ENCODE data around the gene ELANE. TPM values are rescaled to one million over a fixed set of nuclear protein-coding genes. Genes with fewer than 3 reads are reported as not detected.
"Not testable (repeated sequence)": the region's sequence is repeated elsewhere in the genome, so short reads cannot be mapped to it uniquely, and the experiment has no call there.

Gene ELANE
- total RNA-seq, 2 donors from 2014 or later, result not detected

DNA sequence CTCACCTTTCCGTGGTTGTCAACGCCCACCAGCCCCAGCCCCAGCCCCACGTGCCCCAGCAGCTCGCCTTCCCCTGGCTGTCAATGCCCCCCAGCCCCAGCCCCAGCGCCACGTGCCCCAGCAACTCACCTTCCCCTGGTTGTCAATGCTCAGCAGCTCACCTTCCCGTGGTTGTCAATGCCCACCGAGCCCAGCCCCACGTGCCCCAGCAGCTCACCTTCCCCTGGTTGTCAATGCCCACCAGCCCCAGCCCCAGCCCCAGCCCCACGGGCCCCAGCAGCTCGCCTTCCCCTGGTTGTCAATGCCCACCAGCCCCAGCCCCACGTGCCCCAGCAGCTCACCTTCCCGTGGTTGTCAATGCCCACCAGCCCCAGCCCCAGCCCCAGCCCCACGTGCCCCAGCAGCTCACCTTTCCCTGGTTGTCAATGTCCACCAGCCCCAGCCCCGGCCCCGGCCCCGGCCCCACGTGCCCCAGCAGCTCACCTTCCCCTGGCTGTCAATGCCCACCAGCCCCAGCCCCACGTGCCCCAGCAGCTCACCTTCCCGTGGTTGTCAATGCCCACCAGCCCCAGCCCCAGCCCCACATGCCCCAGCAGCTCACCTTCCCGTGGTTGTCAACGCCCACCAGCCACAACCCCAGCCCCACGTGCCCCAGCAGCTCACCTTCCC is 26.0 kb downstream of the ELANE start:
- not testable (repeated sequence) for H3K4me3 Mint-ChIP-seq; ATAC-seq; DNase-seq; H3K36me3 Mint-ChIP-seq (ENCODE audit: low read depth); H3K27me3 Mint-ChIP-seq; H3K4me1 Mint-ChIP-seq; H3K9me3 ChIP-seq (ENCODE audit: control insufficient read depth, low read length, poor library complexity, severe bottlenecking); H3K27ac Mint-ChIP-seq

DNA sequence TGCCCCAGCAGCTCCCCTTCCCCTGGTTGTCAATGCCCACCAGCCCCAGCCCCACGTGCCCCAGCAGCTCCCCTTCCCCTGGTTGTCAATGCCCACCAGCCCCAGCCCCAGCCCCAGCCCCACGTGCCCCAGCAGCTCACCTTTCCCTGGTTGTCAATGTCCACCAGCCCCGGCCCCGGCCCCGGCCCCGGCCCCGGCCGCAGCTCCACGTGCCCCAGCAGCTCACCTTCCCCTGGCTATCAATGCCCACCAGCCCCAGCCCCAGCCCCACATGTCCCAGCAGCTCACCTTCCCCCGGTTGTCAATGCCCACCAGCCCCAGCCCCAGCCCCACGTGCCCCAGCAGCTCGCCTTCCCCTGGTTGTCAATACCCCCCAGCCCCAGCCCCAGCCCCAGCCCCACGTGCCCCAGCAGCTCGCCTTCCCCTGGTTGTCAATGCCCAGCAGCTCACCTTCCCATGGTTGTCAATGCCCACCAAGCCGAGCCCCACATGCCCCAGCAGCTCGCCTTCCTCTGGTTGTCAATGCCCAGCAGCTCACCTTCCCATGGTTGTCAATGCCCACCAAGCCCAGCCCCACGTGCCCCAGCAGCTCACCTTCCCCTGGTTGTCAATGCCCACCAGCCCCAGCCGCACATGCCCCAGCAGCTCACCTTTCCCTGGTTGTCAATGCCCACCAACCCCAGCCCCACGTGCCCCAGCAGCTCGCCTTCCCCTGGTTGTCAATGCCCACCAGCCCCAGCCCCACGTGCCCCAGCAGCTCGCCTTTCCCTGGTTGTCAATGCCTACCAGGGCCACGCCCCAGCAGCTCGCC is 26.9 kb downstream of the ELANE start:
- not testable (repeated sequence) for H3K4me1 Mint-ChIP-seq; DNase-seq; H3K27ac Mint-ChIP-seq; H3K36me3 Mint-ChIP-seq (ENCODE audit: low read depth); H3K27me3 Mint-ChIP-seq; ATAC-seq; H3K9me3 ChIP-seq (ENCODE audit: control insufficient read depth, low read length, poor library complexity, severe bottlenecking)
- peak overlapping the region; percentile 9 for H3K4me3 Mint-ChIP-seq

DNA sequence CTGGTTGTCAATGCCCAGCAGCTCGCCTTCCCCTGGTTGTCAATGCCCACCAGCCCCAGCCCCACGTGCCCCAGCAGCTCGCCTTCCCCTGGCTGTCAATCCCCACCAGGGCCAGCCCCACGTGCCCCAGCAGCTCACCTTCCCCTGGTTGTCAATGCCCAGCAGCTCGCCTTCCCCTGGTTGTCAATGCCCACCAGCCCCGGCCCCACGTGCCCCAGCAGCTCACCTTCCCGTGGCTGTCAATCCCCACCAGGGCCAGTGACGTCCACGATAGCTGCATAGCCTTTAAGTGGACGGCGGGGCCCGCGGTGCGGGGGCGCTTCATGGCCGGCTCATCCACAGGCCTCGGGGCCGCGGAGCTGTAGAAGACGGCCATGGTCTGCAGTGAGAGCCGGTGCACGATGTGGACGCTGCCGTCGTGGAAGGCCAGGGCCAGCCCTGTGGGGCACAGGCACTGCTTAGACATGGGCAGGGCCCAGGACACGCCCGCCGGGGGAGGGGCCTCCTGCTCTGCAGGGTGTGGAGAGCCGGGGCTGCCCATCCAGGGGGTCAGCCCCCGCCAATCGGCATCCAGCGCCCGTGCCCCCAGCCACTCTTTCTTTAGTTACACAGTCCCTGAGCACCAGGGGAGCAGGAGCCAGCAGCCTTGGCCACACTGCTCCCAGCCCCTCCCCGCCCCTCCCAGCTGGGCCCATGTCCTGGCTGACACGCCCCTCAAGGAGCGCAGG is 27.8 kb downstream of the ELANE start:
- H3K27ac Mint-ChIP-seq, result no peak overlapping the region
- no peak overlapping the region for H3K4me3 Mint-ChIP-seq
- H3K9me3 ChIP-seq (ENCODE audit: control insufficient read depth, low read length, poor library complexity, severe bottlenecking), result no peaks in the 10 kb centered on the region
- no peaks in the 10 kb centered on the region for H3K4me1 Mint-ChIP-seq
- no peak for DNase-seq
- ATAC-seq, result no peak
- H3K27me3 Mint-ChIP-seq, result no peaks in the 10 kb centered on the region
- no peaks in the 10 kb centered on the region for H3K36me3 Mint-ChIP-seq (ENCODE audit: low read depth)

DNA sequence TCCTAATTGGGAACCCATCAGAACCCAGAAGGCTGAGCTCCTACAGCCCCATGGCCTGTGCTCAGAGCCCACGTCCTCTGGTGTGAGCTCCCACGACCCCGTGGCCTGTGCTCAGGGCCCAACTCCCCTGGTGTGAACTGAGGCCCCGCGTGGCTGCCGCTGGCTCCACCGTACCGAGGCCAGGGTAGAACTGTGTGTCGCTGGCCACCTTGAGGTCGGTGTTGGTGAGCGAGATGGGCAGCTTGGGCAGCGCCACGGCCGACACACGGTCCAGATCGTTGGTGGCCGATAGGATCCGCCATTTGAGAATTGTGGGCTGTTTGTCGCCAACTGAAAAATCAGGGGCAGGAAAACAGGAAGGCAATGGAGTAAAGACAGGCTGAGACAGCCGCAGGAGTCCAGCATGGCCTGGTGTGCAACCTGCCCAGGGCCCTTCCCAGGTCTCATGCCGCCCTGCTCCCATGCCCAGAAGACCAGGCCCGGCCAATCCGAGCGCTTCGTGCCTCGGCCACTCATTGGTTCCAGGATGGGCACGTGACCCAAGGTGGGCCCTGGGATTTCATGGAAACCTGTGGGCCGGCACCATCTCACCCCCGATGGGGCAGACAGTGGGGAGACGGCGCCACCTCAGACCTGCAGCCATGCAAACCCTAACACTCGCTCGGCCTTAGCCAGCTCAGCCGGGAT is 29.4 kb downstream of the ELANE start:
- H3K9me3 ChIP-seq (ENCODE audit: control insufficient read depth, low read length, poor library complexity, severe bottlenecking), result no peaks in the 10 kb centered on the region
- Mint-ChIP-seq H3K27me3 (no peaks in the 10 kb centered on the region), H3K4me3 (no peak overlapping the region), H3K36me3 (ENCODE audit: low read depth) (no peaks in the 10 kb centered on the region), H3K4me1 (no peaks in the 10 kb centered on the region), H3K27ac (no peak overlapping the region)
- DNase-seq, result no peak
- ATAC-seq, result no peak

DNA sequence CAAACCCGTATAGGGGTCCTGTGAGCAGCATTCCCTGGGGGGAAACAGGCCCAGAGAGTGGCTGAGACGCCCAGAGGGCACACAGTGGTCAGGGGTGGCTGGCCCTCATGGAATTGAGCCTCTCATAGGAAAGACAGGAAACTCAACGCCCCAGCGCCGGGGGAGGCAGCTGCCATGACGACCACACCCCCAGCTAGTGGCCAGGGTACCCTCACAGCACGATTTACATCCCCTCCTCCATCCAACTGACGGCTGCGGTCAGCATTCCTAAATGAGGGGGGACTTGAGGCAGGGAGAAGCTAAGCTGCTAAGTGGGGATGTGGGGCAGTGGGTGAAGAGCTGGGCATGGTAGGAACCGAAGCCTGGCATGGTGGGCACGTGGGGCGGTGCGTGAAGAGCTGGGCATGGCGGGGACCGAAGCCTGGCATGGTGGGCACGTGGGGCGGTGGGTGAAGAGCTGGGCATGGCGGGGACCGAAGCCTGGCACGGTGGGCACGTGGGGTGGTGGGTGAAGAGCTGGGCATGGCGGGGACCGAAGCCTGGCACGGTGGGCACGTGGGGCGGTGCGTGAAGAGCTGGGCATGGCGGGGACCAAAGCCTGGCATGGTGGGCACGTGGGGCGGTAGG is 30.9 kb downstream of the ELANE start:
- no peaks in the 10 kb centered on the region for H3K9me3 ChIP-seq (ENCODE audit: control insufficient read depth, low read length, poor library complexity, severe bottlenecking)
- Mint-ChIP-seq H3K4me3 (no peak overlapping the region), H3K4me1 (no peaks in the 10 kb centered on the region), H3K27me3 (no peaks in the 10 kb centered on the region), H3K36me3 (ENCODE audit: low read depth) (no peaks in the 10 kb centered on the region), H3K27ac (no peak overlapping the region)
- ATAC-seq (no peak), DNase-seq (no peak)

DNA sequence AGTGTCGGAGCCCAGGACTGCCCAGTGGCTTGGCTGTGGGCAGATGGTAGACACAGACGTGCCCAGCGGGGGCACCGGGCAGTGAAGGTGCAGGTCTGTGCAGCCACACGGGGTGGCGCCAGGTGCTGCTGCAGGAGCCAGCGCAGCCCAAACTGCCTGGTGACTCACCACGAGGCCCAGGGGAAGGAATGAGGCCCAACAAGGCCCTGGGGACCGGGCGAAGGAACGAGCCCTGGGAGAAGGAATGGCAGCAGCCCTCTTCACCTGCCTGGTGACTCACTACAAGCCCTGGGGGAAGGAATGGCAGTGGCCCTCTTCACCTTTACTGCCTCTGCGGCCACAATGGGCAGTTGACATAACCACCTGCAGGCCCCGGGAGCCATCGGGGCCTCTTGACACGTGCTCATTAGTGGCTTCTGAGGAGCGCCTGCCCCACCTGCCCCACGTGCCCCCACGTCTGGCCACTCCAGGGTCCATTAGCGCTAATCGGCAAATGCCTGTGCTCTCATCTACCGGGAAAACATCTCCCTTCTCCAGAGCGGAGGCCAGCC is 31.6 kb downstream of the ELANE start:
- Mint-ChIP-seq H3K36me3 (ENCODE audit: low read depth) (no peaks in the 10 kb centered on the region), H3K4me3 (no peak overlapping the region), H3K27me3 (no peaks in the 10 kb centered on the region), H3K27ac (no peak overlapping the region), H3K4me1 (peaks cover 2% of the 10 kb centered on the region)
- H3K9me3 ChIP-seq (ENCODE audit: control insufficient read depth, low read length, poor library complexity, severe bottlenecking), result no peaks in the 10 kb centered on the region
- DNase-seq (no peak), ATAC-seq (no peak)

DNA sequence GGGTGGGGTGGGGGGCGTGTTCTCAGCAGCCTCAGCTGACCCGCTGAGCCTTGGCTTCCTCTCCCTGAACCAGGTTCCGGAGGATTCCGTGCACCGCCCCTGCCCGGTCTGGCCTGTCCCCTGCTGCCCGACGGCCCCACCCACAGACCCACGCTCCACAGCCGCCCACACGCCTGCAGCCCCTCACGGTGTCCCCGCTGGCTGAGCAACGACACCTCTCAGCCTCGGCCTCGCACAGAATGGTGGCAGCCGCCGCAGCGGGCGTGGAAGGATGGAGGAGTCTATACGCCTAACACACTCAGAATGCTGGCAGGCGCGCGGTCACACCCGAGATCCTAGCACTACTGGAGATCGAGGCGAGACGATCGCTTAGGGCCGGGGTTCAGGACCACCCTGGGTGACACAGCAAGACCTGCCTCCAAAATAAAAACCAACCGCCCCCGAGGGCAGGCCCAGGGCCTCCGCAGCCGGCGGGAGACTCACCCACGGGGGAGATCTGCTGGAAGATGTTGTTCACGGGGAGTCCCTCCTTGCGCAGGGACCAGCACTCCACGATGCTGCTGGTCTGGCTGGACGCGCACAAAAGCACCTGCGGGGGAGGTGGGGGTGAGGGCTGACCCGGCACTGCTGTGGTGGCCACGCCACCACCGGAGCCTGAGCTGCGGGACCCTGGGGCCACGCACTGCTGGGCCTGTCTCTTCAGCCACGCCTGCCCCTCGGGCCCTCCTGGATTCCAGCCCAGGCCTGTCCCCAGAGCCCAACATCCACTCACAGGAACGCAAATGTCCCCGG is 32.5 kb downstream of the ELANE start:
- ATAC-seq, result no peak
- no peaks in the 10 kb centered on the region for H3K36me3 Mint-ChIP-seq (ENCODE audit: low read depth)
- no peak for DNase-seq
- H3K27me3 Mint-ChIP-seq, result no peaks in the 10 kb centered on the region
- no peak overlapping the region for H3K4me3 Mint-ChIP-seq
- H3K9me3 ChIP-seq (ENCODE audit: control insufficient read depth, low read length, poor library complexity, severe bottlenecking), result no peaks in the 10 kb centered on the region
- peaks cover 8% of the 10 kb centered on the region for H3K4me1 Mint-ChIP-seq
- no peak overlapping the region for H3K27ac Mint-ChIP-seq

DNA sequence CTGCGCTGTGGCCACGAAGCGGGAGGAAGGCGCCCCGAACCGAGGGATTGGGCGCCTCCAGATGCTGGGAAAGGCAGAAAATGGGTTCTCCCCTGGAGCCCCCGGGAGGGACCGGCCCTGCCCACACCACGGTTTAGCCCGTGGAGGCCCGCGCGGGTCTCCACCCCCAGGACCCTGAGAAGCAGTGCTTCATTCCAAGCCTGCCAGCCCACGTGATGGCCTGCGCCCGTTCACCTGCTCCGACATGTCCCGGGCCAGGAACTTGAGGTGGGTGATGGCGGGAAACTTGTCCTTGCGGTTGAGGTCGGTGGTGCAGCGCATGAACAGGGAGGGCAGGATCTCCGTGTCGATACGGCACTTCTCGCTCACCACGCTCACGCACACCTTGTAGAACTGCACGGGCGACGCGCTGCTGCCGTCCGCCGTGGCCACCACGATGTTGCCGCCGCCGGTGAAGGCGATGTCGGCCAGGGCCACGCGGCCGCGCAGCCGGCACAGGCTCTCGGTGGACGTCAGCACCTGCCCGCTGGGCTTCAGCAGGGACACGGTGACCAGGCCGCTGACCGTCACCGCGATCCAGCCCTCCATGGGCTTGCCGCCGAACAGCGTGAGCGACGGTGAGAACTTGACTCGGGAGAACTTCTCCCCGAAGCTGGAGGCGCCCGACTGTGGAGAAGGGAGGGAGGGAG is 33.6 kb downstream of the ELANE start:
- no peaks in the 10 kb centered on the region for H3K36me3 Mint-ChIP-seq (ENCODE audit: low read depth)

DNA sequence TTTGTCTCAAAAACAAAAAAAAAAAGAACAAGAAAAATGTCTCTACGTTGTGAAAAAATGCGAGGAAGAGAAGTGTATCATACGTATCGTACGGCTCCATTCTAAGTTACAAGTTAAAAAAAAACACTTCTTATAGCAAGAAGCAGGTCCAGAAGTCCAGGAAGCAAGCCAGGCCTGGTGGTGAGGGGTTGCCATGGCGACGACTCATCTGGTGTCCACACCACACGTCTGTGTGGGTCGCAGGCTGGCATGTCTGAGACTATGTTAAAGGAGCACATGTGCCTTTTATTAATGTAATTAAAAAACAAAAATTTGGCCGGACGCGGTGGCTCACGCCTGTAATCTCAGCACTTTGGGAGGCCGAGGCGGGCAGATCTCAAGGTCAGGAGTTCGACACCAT is 35.0 kb downstream of the ELANE start:
- no peaks in the 10 kb centered on the region for H3K27me3 Mint-ChIP-seq
- H3K9me3 ChIP-seq (ENCODE audit: control insufficient read depth, low read length, poor library complexity, severe bottlenecking), result no peaks in the 10 kb centered on the region
- ATAC-seq (no peak), DNase-seq (no peak)
- H3K4me1 Mint-ChIP-seq, result peaks cover 15% of the 10 kb centered on the region
- H3K4me3 Mint-ChIP-seq, result no peak overlapping the region
- H3K27ac Mint-ChIP-seq, result peak overlapping the region; percentile 93
- H3K36me3 Mint-ChIP-seq (ENCODE audit: low read depth), result no peaks in the 10 kb centered on the region

More for the DNA sequence above, 33.6 kb downstream of the ELANE start:
- ATAC-seq (no peak), DNase-seq (no peak)
- Mint-ChIP-seq H3K27ac (no peak overlapping the region), H3K27me3 (no peaks in the 10 kb centered on the region), H3K4me3 (no peak overlapping the region), H3K4me1 (peaks cover 10% of the 10 kb centered on the region)
- no peaks in the 10 kb centered on the region for H3K9me3 ChIP-seq (ENCODE audit: control insufficient read depth, low read length, poor library complexity, severe bottlenecking)

DNA sequence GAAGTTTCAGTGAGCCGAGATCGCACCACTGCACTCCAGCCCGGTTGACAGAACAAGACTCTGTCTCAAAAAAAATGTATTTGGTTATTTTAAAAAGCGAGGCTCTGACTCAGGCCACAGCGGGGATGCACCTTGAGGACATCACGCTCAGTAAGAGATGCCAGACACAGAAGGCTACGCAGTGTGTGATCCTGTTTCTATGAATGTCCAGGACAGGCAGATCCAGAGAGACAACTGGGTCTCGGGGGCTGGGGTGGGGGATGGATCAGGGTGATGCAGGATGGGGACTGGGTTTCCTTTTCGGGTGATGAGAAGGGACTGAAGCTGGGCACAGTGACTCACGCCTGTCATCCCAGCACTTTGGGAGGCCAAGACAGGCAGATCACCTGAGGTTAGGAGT is 35.5 kb downstream of the ELANE start:
- Mint-ChIP-seq H3K4me3 (no peak overlapping the region), H3K4me1 (peaks cover 17% of the 10 kb centered on the region), H3K27ac (peak overlapping the region; percentile 93)

DNA sequence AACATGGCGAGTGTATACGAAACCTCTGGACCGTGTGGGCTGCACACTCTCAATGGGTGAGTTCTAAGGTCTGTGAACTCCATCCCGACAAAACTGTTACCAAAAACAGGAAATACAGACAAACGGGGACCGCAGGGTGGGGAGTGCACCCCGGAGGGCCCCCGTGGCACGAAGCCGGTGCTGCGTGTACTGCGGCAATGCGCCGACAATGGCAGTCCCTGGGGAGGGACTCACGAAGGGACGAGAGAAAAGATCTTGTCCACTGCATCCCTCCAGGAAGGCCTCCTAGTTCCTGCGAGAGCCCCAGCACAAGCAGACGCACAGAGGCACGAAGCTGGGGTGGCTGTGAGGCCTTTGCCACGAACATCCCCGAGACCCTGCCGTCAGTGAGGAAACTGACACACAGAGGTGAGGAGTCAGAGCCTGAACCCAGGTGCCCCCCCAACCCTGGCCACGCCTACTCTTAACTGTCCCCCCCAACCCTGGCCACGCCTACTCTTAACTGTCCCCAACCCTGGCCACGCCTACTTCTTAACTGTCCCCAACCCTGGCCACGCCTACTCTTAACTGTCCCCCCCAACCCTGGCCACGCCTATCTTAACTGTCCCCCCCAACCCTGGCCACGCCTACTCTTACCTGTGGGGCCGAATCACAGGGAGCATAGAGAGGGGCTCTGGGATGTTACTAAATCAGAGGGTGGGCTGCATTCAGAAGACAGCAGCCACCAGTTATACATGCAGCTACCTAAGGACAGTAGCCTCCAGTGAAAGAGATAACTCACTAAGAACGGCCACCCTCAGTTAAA is 36.7 kb downstream of the ELANE start:
- H3K27me3 Mint-ChIP-seq, result no peaks in the 10 kb centered on the region
- H3K36me3 Mint-ChIP-seq (ENCODE audit: low read depth), result no peaks in the 10 kb centered on the region
- H3K9me3 ChIP-seq (ENCODE audit: control insufficient read depth, low read length, poor library complexity, severe bottlenecking), result no peaks in the 10 kb centered on the region
- H3K27ac Mint-ChIP-seq, result peak overlapping the region; percentile 93
- peak overlapping the region; percentile 82 for H3K4me3 Mint-ChIP-seq
- ATAC-seq, result peak; percentile 61
- DNase-seq, result peak in 1 of 3 donors; percentile 44
- H3K4me1 Mint-ChIP-seq, result peaks cover 24% of the 10 kb centered on the region

More for the DNA sequence above, 35.5 kb downstream of the ELANE start:
- no peaks in the 10 kb centered on the region for H3K9me3 ChIP-seq (ENCODE audit: control insufficient read depth, low read length, poor library complexity, severe bottlenecking)
- no peaks in the 10 kb centered on the region for H3K27me3 Mint-ChIP-seq
- H3K36me3 Mint-ChIP-seq (ENCODE audit: low read depth), result no peaks in the 10 kb centered on the region
- DNase-seq (no peak), ATAC-seq (no peak)
